DMS 273 treated with DMSO at 0.1 percent for 48 hours (cell line): ENCODE measurements around the gene H19.

Experiments used
- DNase-seq: peaks from one replicate; lab custom pipeline; 2025; lab: John Stamatoyannopoulos, UW

Gene H19

DNA sequence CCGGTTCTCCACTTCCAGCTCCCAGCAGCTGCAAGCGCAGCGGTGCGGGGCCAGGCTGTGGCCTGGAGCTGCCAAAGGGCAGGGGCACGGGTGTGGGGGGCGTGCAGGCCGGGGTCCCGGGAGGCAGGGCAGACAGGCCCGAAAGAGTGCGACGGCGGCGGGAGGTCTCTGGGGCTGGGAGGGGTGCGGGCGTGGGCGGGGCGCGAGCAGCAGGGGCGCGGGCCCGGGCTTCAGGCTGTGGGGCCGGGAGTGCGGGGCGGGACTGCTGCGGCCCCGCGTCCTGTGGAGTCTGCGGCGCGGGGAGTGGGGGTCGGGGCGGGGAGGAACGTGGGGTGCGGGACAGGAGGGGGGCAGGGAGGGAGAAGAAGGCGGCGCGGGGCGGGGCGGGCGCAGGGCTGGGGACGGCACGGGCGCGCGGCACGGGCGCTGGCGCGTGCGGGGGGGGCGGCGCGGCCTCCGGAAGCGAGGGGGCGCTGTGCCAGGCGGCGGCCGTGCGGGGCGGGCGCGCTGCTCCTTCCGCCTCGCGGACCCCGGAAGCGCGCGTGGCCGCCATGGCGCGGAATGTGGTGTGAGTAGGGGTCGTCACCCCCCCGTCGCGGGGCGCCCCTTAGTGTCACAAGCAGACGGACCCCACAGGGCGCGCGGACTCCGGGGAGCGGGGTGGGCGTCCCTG lies 50.7 kb downstream of the H19 start, which contains the start of gene MRPL23:
Gene MRPL23, plus strand, starts transcription at position 521 of the 673 bp plus-strand sequence. Its CDS starts 31 bp downstream, at position 552.
- DNase-seq: no peak
